ENCODE data around the gene STAG1. TPM values are rescaled to one million over a fixed set of nuclear protein-coding genes. Genes with fewer than 3 reads are reported as not detected.
"Not testable (repeated sequence)": the region's sequence is repeated elsewhere in the genome, so short reads cannot be mapped to it uniquely, and the experiment has no call there.

The STAG1 gene
- total RNA-seq = 10 to 100 TPM; 38.7 to 44.7 TPM

- POLR2A ChIA-PET = interaction anchor here (0.5 to 2.7 kb wide), 36 partner anchors 8 to 681 kb away, joined by 3 to 68 read pairs (median 4); partner anchors contain the start of genes MSL2 and NCK1
- Mint-ChIP-seq H3K4me3 (peak within 1 kb of the TSS; percentile 86), H3K9me3 (ENCODE audit: insufficient read depth) (no peaks in the 10 kb centered on the region), H3K4me1 (ENCODE audit: low read depth) (peaks cover 36% of the 10 kb centered on the region), H3K27ac (peak within 1 kb of the TSS; percentile 92), H3K36me3 (ENCODE audit: low read depth) (peaks cover 12% of the 10 kb centered on the region), H3K27me3 (ENCODE audit: low read depth) (no peaks in the 10 kb centered on the region)
- DNase-seq (no peak), ATAC-seq (no peak)
- CTCF ChIA-PET = interaction anchor here (0.6 to 9.3 kb wide), 110 partner anchors 8 to 710 kb away, joined by 3 to 176 read pairs (median 4); partner anchors contain the start of genes MSL2, NCK1 and PCCB
Measured at GRCh38 chr3:136752172-136752421, at the start of gene STAG1. Gene STAG1 (minus strand): TSS chr3:136752378. CDS start chr3:136630898, 121,480 bp downstream.

- H3K4me3 Mint-ChIP-seq; H3K9me3 Mint-ChIP-seq (ENCODE audit: insufficient read depth); DNase-seq; CTCF ChIA-PET; H3K36me3 Mint-ChIP-seq (ENCODE audit: low read depth); H3K27me3 Mint-ChIP-seq (ENCODE audit: low read depth); POLR2A ChIA-PET; H3K27ac Mint-ChIP-seq; H3K4me1 Mint-ChIP-seq (ENCODE audit: low read depth); ATAC-seq: not testable (repeated sequence)
Measured at GRCh38 chr3:136801146-136801545, 49.0 kb upstream of the STAG1 start.

- Mint-ChIP-seq H3K4me1 (ENCODE audit: low read depth) (no peaks in the 10 kb centered on the region), H3K27me3 (ENCODE audit: low read depth) (peaks cover 3% of the 10 kb centered on the region), H3K4me3 (no peak overlapping the region), H3K9me3 (ENCODE audit: insufficient read depth) (no peaks in the 10 kb centered on the region), H3K36me3 (ENCODE audit: low read depth) (no peaks in the 10 kb centered on the region), H3K27ac (no peak overlapping the region)
- no peak for ATAC-seq
- ChIA-PET CTCF (interaction anchor here (1.6 kb wide), 1 partner anchor 221 kb away, joined by 4 read pairs; no protein-coding TSS in a partner anchor), POLR2A (no interaction called here)
- DNase-seq = no peak
Measured at GRCh38 chr3:136792556-136793330, 40.6 kb upstream of the STAG1 start.

DNA sequence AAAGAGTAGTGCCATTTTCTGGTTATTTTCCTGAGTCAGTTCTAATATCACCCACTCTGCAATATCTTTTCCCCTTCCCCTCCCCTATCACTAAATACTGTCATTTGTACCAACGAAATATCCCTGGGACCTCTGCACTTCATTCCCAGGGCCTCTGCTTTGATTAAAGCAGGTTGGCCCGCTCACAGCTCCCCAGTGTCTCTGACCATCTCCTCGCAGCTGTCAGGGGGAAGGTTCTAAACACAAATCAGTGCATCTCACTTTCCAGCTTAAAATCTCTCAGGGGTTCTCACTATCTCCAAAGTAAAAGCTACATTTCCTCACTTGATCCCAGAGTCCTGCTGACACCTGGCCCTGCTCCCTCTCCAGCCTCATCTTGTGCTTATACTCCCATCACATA, 38.6 kb upstream of the STAG1 start:
- ChIA-PET POLR2A (no interaction called here), CTCF (interaction anchor here (0.7 to 1.0 kb wide), 2 partner anchors 16 to 102 kb away, joined by 3 read pairs; no protein-coding TSS in a partner anchor)
- H3K27me3 Mint-ChIP-seq (ENCODE audit: low read depth) = peaks cover 3% of the 10 kb centered on the region
- no peaks in the 10 kb centered on the region for H3K36me3 Mint-ChIP-seq (ENCODE audit: low read depth)
- peaks cover 15% of the 10 kb centered on the region for H3K4me1 Mint-ChIP-seq (ENCODE audit: low read depth)
- H3K9me3 Mint-ChIP-seq (ENCODE audit: insufficient read depth) = no peaks in the 10 kb centered on the region
- no peak for DNase-seq
- no peak overlapping the region for H3K27ac Mint-ChIP-seq
- no peak overlapping the region for H3K4me3 Mint-ChIP-seq
- ATAC-seq = no peak

DNA sequence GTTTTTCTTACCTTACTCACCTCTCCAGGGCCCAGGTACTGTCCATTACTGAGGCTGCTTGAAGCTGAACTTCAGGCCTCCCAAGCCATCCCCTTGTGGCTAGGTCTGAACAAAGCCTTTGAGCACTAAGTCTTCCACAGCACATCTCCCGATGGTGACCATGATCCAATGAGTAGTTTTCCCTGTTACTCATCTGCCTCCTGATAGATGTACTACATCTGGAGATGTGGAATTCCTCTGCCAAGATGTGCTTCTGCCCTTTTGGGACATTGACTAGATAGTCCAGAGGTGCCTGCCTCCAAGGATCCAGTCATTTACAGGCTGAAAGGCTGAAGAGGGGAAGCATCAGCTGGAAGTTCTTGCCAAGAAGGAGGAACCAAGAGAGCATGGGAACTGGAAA, 37.8 kb upstream of the STAG1 start:
- H3K9me3 Mint-ChIP-seq (ENCODE audit: insufficient read depth) = no peaks in the 10 kb centered on the region
- H3K36me3 Mint-ChIP-seq (ENCODE audit: low read depth) = no peaks in the 10 kb centered on the region
- peaks cover 3% of the 10 kb centered on the region for H3K27me3 Mint-ChIP-seq (ENCODE audit: low read depth)
- POLR2A ChIA-PET = no interaction called here
- no peak for DNase-seq
- no peak overlapping the region for H3K4me3 Mint-ChIP-seq
- CTCF ChIA-PET = no interaction called here
- H3K4me1 Mint-ChIP-seq (ENCODE audit: low read depth) = peaks cover 15% of the 10 kb centered on the region
- H3K27ac Mint-ChIP-seq = no peak overlapping the region
- no peak for ATAC-seq

DNA sequence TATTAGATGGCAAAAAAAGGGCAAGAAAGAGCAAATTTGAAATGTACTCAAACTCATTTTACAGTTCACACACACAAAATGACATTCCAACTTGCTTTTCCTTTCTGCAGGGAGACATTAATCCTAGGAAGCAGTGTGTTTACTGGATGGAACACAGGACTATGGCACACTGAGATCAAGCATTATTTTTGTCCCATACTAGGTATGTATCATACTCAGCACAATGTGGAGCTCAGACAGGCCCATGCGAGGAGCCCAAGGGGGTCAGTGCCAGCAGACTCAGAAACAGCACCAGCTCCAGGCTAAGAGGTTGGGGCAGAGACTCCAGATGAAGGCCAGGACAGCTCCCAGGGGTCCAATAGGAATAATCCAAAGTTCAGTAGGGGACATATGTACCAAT, 36.0 kb upstream of the STAG1 start:
- ATAC-seq (no peak), DNase-seq (no peak)
- ChIA-PET POLR2A (interaction anchor here (1.9 kb wide), 1 partner anchor 36 kb away, joined by 10 read pairs; the partner anchor contains the start of gene STAG1), CTCF (interaction anchor here (1.3 to 2.1 kb wide), 2 partner anchors 35 to 226 kb away, joined by 6 to 9 read pairs; partner anchors contain the start of gene STAG1)
- Mint-ChIP-seq H3K27me3 (ENCODE audit: low read depth) (no peaks in the 10 kb centered on the region), H3K4me3 (no peak overlapping the region), H3K9me3 (ENCODE audit: insufficient read depth) (no peaks in the 10 kb centered on the region), H3K36me3 (ENCODE audit: low read depth) (no peaks in the 10 kb centered on the region), H3K27ac (no peak overlapping the region), H3K4me1 (ENCODE audit: low read depth) (peaks cover 15% of the 10 kb centered on the region)

GRCh38 chr3:136787349-136787748, 35.2 kb upstream of the STAG1 start:
- ChIA-PET CTCF (interaction anchor here (1.3 to 2.1 kb wide), 4 partner anchors 35 to 245 kb away, joined by 5 to 12 read pairs (median 8); partner anchors contain the start of gene STAG1), POLR2A (interaction anchor here (0.6 to 1.9 kb wide), 3 partner anchors 35 to 1868 kb away, joined by 3 to 10 read pairs (median 4); partner anchors contain the start of genes NCK1 and STAG1)
- no peak overlapping the region for H3K4me3 Mint-ChIP-seq
- peak overlapping the region; percentile 28 for H3K27ac Mint-ChIP-seq
- DNase-seq (peak; percentile 42), ATAC-seq (peak; percentile 68)
- H3K36me3 Mint-ChIP-seq (ENCODE audit: low read depth) = no peaks in the 10 kb centered on the region
- H3K9me3 Mint-ChIP-seq (ENCODE audit: insufficient read depth) = no peaks in the 10 kb centered on the region
- H3K27me3 Mint-ChIP-seq (ENCODE audit: low read depth) = no peaks in the 10 kb centered on the region
- peaks cover 15% of the 10 kb centered on the region for H3K4me1 Mint-ChIP-seq (ENCODE audit: low read depth)

- ATAC-seq = no peak
- Mint-ChIP-seq H3K9me3 (ENCODE audit: insufficient read depth) (no peaks in the 10 kb centered on the region), H3K4me1 (ENCODE audit: low read depth) (peaks cover 15% of the 10 kb centered on the region), H3K36me3 (ENCODE audit: low read depth) (no peaks in the 10 kb centered on the region), H3K27me3 (ENCODE audit: low read depth) (peaks cover 2% of the 10 kb centered on the region), H3K4me3 (no peak overlapping the region), H3K27ac (no peak overlapping the region)
- DNase-seq = no peak
- CTCF ChIA-PET = no interaction called here
- POLR2A ChIA-PET = no interaction called here
Measured at GRCh38 chr3:136783708-136784191, 31.6 kb upstream of the STAG1 start.

DNA sequence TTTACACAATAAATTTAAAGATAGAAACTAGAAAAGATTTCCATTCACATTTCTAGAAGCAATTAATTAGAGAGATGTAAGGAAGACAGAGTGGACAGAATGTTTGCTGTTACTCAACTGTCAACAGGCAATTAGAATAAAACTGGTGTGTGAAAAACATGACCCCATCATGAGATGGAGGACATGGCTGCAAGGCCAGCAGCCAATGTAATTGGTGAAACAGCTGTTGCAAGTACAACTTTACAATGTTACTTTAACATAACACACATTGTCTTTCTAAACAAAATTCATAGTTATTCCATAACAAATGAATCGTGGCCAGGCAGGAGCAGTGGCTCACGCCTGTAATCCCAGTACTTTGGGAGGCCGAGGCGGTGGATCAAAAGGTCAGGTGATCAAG, 28.6 kb upstream of the STAG1 start:
- Mint-ChIP-seq H3K4me3 (no peak overlapping the region), H3K4me1 (ENCODE audit: low read depth) (no peaks in the 10 kb centered on the region), H3K27ac (no peak overlapping the region), H3K9me3 (ENCODE audit: insufficient read depth) (no peaks in the 10 kb centered on the region), H3K36me3 (ENCODE audit: low read depth) (no peaks in the 10 kb centered on the region), H3K27me3 (ENCODE audit: low read depth) (peaks cover 3% of the 10 kb centered on the region)
- ATAC-seq (no peak), DNase-seq (no peak)
- ChIA-PET CTCF (no interaction called here), POLR2A (no interaction called here)

DNA sequence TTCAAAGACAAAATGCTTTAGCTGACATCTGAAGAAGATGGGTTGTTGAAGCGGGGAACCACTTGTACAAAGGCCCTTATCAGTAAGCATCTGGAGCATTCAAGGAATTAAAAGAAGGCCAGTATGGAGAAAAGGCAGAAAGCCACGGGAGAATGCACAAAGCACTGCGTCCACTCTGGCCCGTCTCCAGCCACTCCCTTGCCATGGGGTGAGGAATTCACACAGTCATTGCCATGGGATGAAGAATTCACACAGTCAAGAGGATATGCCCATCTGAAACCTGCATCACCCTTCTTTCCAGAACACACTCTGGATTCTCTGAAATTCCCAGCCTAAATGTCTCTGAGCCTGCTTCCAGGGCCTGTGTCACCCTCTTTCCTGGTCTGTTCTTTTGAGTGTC, 26.7 kb upstream of the STAG1 start:
- H3K9me3 Mint-ChIP-seq (ENCODE audit: insufficient read depth) = no peaks in the 10 kb centered on the region
- H3K36me3 Mint-ChIP-seq (ENCODE audit: low read depth) = no peaks in the 10 kb centered on the region
- no peak for ATAC-seq
- no peak overlapping the region for H3K27ac Mint-ChIP-seq
- ChIA-PET CTCF (no interaction called here), POLR2A (no interaction called here)
- peaks cover 3% of the 10 kb centered on the region for H3K27me3 Mint-ChIP-seq (ENCODE audit: low read depth)
- no peak overlapping the region for H3K4me3 Mint-ChIP-seq
- no peak for DNase-seq
- no peaks in the 10 kb centered on the region for H3K4me1 Mint-ChIP-seq (ENCODE audit: low read depth)

- no peak overlapping the region for H3K4me3 Mint-ChIP-seq
- ChIA-PET POLR2A (interaction anchor here (1.0 kb wide), 1 partner anchor 20 kb away, joined by 4 read pairs; the partner anchor contains the start of gene STAG1), CTCF (interaction anchor here (1.2 to 1.4 kb wide), 2 partner anchors 20 to 241 kb away, joined by 4 to 5 read pairs; partner anchors contain the start of gene STAG1)
- H3K27me3 Mint-ChIP-seq (ENCODE audit: low read depth) = no peaks in the 10 kb centered on the region
- no peak for ATAC-seq
- no peaks in the 10 kb centered on the region for H3K9me3 Mint-ChIP-seq (ENCODE audit: insufficient read depth)
- H3K36me3 Mint-ChIP-seq (ENCODE audit: low read depth) = no peaks in the 10 kb centered on the region
- DNase-seq = no peak
- H3K27ac Mint-ChIP-seq = no peak overlapping the region
- no peaks in the 10 kb centered on the region for H3K4me1 Mint-ChIP-seq (ENCODE audit: low read depth)
Measured at GRCh38 chr3:136772709-136773108, 20.5 kb upstream of the STAG1 start.
